Ramos (cell line): ENCODE measurements around the gene MYOM3.

Experiments
- in situ Hi-C: fragments of 300-500 bp; cut with MboI; formaldehyde crosslinking; loops from one replicate; pipeline ENCODE4 v1.14.3; 2022; ENCODE audit warnings: low sequenced_read_pairs; ENCODE audit not compliant: unreplicated experiment

The MYOM3 gene

DNA sequence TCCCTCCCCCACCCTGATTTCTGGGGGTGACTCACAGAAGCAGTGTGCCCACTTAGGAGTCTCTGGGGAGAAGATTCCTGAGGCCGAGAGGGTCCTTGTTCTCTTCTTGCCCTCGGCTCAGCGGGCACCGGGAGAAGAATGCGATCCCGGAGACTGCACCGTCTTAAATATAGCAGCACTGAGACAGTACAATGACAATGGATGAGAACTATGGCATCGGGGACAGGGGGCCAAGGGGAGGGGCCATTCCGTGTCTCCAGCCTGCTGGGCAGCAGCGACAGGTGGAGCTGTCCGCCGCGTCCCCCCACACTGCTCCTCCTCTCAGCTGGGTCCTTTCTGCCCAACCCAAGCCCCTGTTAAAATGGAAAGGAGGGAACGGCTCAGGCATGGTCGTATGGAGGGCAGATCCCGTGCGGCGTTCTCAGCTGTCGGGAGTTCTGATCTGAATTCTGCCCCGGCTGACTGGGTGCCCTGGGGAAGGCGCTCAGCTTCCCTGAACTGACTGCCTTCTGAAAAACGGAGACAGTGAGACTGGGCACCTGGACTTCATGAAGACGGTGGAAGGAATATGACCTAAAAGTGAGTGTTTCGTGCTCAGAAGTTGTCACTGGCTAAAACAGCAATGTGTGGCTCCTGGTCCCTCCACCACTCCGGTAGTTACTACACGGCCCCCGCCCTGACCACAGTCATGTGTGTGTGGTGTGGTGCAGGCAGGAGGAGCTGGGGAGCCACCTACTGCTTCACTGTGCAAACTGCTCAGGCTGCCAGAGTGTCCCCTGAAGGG is at the start of gene MYOM3:
MYOM3 (minus strand) TSS at position 140 of the 784 bp plus-strand sequence. CDS start 3,499 bp downstream, outside the sequence.
- in situ Hi-C loops, result no loop called here

DNA sequence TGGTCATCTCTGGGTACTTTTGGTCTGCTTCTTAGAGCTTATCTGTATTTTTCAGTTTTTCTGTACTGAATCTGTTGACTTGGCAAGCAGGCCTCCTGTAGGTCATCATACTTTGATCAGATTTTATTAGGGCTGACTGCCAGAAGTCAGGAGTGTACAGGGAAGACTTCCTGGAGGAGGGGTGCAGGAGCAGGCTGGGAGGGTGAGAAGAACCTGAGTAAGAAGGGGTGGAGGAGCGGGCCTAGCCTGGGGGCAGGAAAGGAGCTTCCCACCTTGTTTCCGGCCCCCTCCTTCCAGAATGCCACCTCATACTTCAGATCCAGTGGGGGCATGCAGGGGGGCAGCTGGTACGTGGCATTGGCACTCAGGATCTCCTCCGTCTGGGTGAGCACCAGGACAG is 49.3 kb upstream of the MYOM3 start:
- in situ Hi-C loops, result no loop called here

GRCh38 chr1:24159366-24159765 is 47.4 kb upstream of the MYOM3 start:
- in situ Hi-C loops, result no loop called here

GRCh38 chr1:24157918-24158481 is 46.1 kb upstream of the MYOM3 start:
- in situ Hi-C loops, result no loop called here

GRCh38 chr1:24156542-24157260 is 44.8 kb upstream of the MYOM3 start:
- in situ Hi-C loops, result no loop called here

DNA sequence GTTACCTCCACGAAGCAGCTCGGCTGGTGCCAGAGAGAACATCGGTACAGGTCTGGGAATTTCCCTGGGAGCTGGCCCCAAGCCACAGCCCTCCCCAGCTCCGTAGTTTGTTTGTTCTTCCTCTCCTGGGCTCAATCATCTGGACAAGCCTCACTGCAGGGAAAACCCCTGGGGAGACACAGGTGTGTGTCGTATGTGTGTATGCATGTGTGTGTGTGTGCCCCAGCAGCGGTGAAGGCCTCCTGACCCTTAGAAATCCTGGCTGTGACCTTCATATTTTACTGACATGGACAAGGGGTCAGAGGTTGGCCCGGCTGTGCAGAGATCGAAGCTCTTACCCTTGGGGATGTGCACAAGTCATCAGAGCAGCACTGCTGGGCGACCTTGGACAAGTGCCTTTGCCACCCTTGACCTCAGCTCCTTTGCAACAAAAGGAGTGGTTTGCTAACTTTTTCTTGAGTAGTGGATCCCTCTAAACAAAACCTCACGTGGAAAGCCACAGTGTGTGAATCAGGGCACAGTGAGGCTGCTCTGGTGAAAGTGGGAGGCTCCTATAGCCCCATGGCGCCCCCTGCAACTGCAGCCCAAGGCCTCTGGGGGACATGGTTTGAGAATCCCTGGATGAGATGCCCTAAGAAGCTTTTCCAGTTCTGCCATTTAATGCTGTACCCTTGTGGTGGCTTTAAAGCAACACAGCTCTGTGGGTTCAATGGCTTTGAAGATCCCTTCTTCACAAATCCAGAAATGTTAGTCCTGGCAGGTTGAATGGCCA is 43.3 kb upstream of the MYOM3 start:
- in situ Hi-C loops, result no loop called here

GRCh38 chr1:24154215-24154614 is 42.3 kb upstream of the MYOM3 start:
- in situ Hi-C loops, result no loop called here

GRCh38 chr1:24152631-24153494 is 40.9 kb upstream of the MYOM3 start:
- in situ Hi-C loops, result no loop called here

- in situ Hi-C loops, result no loop called here
Observed at GRCh38 chr1:24151175-24151533, 39.2 kb upstream of the MYOM3 start.

GRCh38 chr1:24150234-24151174 is 38.6 kb upstream of the MYOM3 start:
- in situ Hi-C loops, result no loop called here

DNA sequence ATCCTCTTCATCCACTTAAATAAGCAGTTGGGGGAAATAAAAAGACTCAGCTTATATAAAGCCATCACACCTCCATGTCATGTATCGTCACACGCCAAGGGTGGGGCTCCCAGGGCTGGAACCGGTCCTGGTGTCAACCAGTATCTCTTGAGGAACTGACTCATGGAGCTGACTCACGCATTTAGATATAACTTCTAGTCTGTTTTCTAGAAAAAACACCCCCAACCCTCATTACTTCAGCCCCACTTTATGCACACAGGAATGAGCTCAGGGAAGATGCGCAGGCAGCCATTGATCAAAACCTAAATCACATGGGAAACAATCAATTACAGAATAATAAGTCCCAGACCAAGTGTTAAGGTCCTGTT is 37.9 kb upstream of the MYOM3 start:
- in situ Hi-C loops, result no loop called here

GRCh38 chr1:24147816-24148215 is 35.9 kb upstream of the MYOM3 start:
- in situ Hi-C loops, result no loop called here

DNA sequence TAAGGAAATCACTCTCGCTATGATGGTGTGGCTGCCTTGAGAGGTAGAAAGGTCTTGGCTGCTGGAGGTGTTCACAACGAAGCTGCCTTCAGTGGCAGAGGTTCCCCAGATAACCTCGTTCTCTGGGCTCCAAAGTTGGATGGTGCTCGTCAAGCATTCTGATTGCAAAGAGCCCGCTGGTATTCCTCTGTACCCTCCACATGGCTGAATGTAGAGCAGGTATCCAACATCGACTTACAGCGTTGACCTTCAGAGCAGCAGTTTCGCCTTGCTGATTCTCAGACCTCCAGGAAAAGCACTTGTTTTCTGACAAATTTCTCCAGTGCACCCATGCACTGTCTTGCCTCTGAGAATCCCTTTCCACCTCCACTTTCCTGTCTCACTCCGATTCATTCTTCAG is 35.3 kb upstream of the MYOM3 start:
- in situ Hi-C loops, result no loop called here

- in situ Hi-C loops, result no loop called here
Observed at GRCh38 chr1:24142546-24143534, 30.9 kb upstream of the MYOM3 start, which contains the start of gene IL22RA1. Gene IL22RA1, minus strand, starts transcription at chr1:24143140. Its CDS starts 58 bp downstream, at chr1:24143082.

- in situ Hi-C loops, result no loop called here
Observed at GRCh38 chr1:24141311-24141997, 29.5 kb upstream of the MYOM3 start.

DNA sequence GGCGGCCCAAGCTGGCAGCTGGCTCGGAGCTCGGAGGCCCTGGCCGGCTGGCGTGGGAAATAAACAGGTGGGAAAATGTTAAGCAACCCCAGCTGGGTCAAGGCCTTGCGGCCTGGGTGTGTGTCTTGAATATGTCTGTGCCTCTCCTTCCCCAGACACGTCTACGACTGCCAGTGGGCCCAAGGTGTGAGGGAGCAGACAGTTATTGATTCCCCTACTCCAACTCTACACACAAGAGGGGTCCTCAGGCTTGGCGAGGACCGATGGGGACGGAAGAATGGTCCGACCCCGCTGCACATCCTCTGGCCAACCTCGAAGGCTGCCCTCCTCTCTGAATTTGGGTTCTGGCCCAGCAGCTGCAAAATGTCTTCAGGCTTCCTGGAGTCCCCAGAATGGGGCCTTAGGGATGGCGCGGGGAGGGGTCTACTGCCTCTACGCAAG is 28.8 kb upstream of the MYOM3 start:
- in situ Hi-C loops, result no loop called here
